VCaP (cell line): ENCODE measurements around the gene TMCO4.

Experiments
- H3K27ac ChIP-seq: fragments of 450-650 bp; 2 replicates; pipeline ENCODE4 v1.5.1; 2017
- CTCF ChIP-seq: fragments of 450-650 bp; conservative IDR thresholded peaks from 2 replicates; pipeline ENCODE4 v1.5.1; 2017; ENCODE audit warnings: mild to moderate bottlenecking, moderate library complexity

Gene TMCO4

GRCh38 chr1:19817160-19817559, 17.4 kb upstream of the TMCO4 start:
- no peak for TF ChIP-seq CTCF
- peak overlapping the region; percentile 86; the same call in 1 of the 2 replicates for H3K27ac ChIP-seq

GRCh38 chr1:19816737-19817086, 17.0 kb upstream of the TMCO4 start:
- H3K27ac ChIP-seq: peak overlapping the region; percentile 86

GRCh38 chr1:19815801-19816736, 16.4 kb upstream of the TMCO4 start:
- TF ChIP-seq CTCF: no peak
- peak overlapping the region; percentile 86 for H3K27ac ChIP-seq

GRCh38 chr1:19814681-19815503, 15.2 kb upstream of the TMCO4 start, which contains the start of gene RNF186:
TSS of gene RNF186 (minus strand) at chr1:19815283. CDS start at chr1:19815101, 182 bp downstream.
- no peak for TF ChIP-seq CTCF
- H3K27ac ChIP-seq: peak within 1 kb of the TSS; percentile 86

GRCh38 chr1:19814244-19814661, 14.5 kb upstream of the TMCO4 start:
- TF ChIP-seq CTCF: no peak
- H3K27ac ChIP-seq: peak overlapping the region; percentile 86; the same call in 1 of the 2 replicates

GRCh38 chr1:19813643-19813960, 13.9 kb upstream of the TMCO4 start:
- H3K27ac ChIP-seq: no peak overlapping the region; the same call in 1 of the 2 replicates
- no peak for TF ChIP-seq CTCF

GRCh38 chr1:19812875-19813642, 13.3 kb upstream of the TMCO4 start:
- no peak for TF ChIP-seq CTCF
- peak overlapping the region; percentile 20; the same call in 1 of the 2 replicates for H3K27ac ChIP-seq
